SK-N-SH treated with all-trans-retinoic acid at 6 μM for 48 hours (cell line): ENCODE measurements around the gene PAIP2.

Source experiments
- ATAC-seq: fragments of 200-7000 bp; cut with Tn5 transposase; 3 replicates; pipeline ENCODE4 v1.9.1; 2020; ENCODE audit warnings: mild to moderate bottlenecking, moderate library complexity
- ARNTL ChIP-seq: fragments of 450-650 bp; formaldehyde crosslinking; IDR thresholded peaks from 2 replicates; pipeline ENCODE4 v1.5.0; 2020; ENCODE audit warnings: low read depth, mild to moderate bottlenecking, moderate library complexity, borderline replicate concordance
- CSDC2 ChIP-seq: fragments of 250-450 bp; sonication (Bioruptor Pico); IDR thresholded peaks from 2 replicates; pipeline ENCODE4 v1.5.0; 2020; ENCODE audit warnings: mild to moderate bottlenecking, moderate library complexity
- ESRRG ChIP-seq: fragments of 250-450 bp; sonication (Bioruptor Pico); IDR thresholded peaks from 2 replicates; pipeline ENCODE4 v1.6.1; 2021; ENCODE audit warnings: mild to moderate bottlenecking
- GLIS3 ChIP-seq: fragments of 250-450 bp; sonication (Bioruptor Pico); IDR thresholded peaks from 2 replicates; pipeline ENCODE4 v1.5.0; 2020; ENCODE audit warnings: mild to moderate bottlenecking, moderate library complexity
- OSR1 ChIP-seq: fragments of 250-450 bp; sonication (Bioruptor Pico); IDR thresholded peaks from 2 replicates; pipeline ENCODE4 v1.8.0; 2022; ENCODE audit warnings: moderate library complexity, mild to moderate bottlenecking, inconsistent platforms
- POU6F1 ChIP-seq: fragments of 250-450 bp; sonication (Bioruptor Pico); IDR thresholded peaks from 2 replicates; pipeline ENCODE4 v1.8.0; 2021; ENCODE audit warnings: low read depth, mild to moderate bottlenecking, moderate library complexity, borderline replicate concordance
- PPARA ChIP-seq: fragments of 250-450 bp; sonication (Bioruptor Pico); IDR thresholded peaks from 2 replicates; pipeline ENCODE4 v1.5.0; 2020; ENCODE audit warnings: mild to moderate bottlenecking, borderline replicate concordance
- RARB ChIP-seq: fragments of 250-450 bp; sonication (Bioruptor Pico); IDR thresholded peaks from 2 replicates; pipeline ENCODE4 v1.8.0; 2021; ENCODE audit warnings: mild to moderate bottlenecking, moderate library complexity
- SNAI2 ChIP-seq: fragments of 250-450 bp; sonication (Bioruptor Pico); IDR thresholded peaks from 2 replicates; pipeline ENCODE4 v1.5.0; 2020; ENCODE audit warnings: mild to moderate bottlenecking, moderate library complexity
- TOX ChIP-seq: fragments of 250-450 bp; sonication (Bioruptor Pico); IDR thresholded peaks from 2 replicates; pipeline ENCODE4 v1.8.0; 2021; ENCODE audit warnings: mild to moderate bottlenecking, moderate library complexity, borderline replicate concordance
- ZC3H10 ChIP-seq: fragments of 250-450 bp; sonication (Bioruptor Pico); IDR thresholded peaks from 2 replicates; pipeline ENCODE4 v1.5.1; 2021; ENCODE audit warnings: mild to moderate bottlenecking, moderate library complexity
- ZFP3 ChIP-seq: fragments of 250-450 bp; sonication (Bioruptor Pico); IDR thresholded peaks from 2 replicates; pipeline ENCODE4 v1.5.0; 2020; ENCODE audit warnings: mild to moderate bottlenecking, moderate library complexity
- ZFP30 ChIP-seq: fragments of 450-650 bp; formaldehyde crosslinking; IDR thresholded peaks from 2 replicates; pipeline ENCODE4 v1.5.0; 2022; ENCODE audit warnings: mild to moderate bottlenecking, moderate library complexity
- ZNF565 ChIP-seq: fragments of 450-650 bp; formaldehyde crosslinking; conservative IDR thresholded peaks from 2 replicates; pipeline ENCODE4 v1.5.0; 2020; ENCODE audit warnings: low read depth, mild to moderate bottlenecking, moderate library complexity
- ZNF70 ChIP-seq: fragments of 450-650 bp; formaldehyde crosslinking; IDR thresholded peaks from 2 replicates; pipeline ENCODE4 v1.5.0; 2020; ENCODE audit warnings: mild to moderate bottlenecking, moderate library complexity
- ZNF8 ChIP-seq: fragments of 450-650 bp; formaldehyde crosslinking; IDR thresholded peaks from 2 replicates; pipeline ENCODE4 v1.5.0; 2020; ENCODE audit warnings: mild to moderate bottlenecking, moderate library complexity
- TF ChIP-seq, protein P1 (sequence below): fragments of 250-450 bp; sonication (Bioruptor Pico); IDR thresholded peaks from 2 replicates; pipeline ENCODE4 v1.5.1; 2021; ENCODE audit warnings: mild to moderate bottlenecking, moderate library complexity
- TF ChIP-seq, protein P2 (sequence below): fragments of 250-450 bp; sonication (Bioruptor Pico); IDR thresholded peaks from 2 replicates; pipeline ENCODE4 v1.8.0; 2020; ENCODE audit warnings: mild to moderate bottlenecking, moderate library complexity, borderline replicate concordance
- TF ChIP-seq, protein P3 (sequence below): fragments of 250-450 bp; sonication (Bioruptor Pico); IDR thresholded peaks from 2 replicates; pipeline ENCODE4 v1.5.0; 2020; ENCODE audit warnings: mild to moderate bottlenecking, moderate library complexity
- TF ChIP-seq, protein P4 (sequence below): fragments of 250-450 bp; sonication (Bioruptor Pico); IDR thresholded peaks from 2 replicates; pipeline ENCODE4 v1.5.1; 2020; ENCODE audit warnings: low read depth, mild to moderate bottlenecking, moderate library complexity

Gene PAIP2

GRCh38 chr5:139342423-139342723 is 719 bp downstream of the PAIP2 start:
- no peak for ATAC-seq
- TF ChIP-seq ZFP30 (CRISPR knock-in tag) = no peak
- no peak for TF ChIP-seq SNAI2 (CRISPR knock-in tag)
- TF ChIP-seq, protein P1, sequence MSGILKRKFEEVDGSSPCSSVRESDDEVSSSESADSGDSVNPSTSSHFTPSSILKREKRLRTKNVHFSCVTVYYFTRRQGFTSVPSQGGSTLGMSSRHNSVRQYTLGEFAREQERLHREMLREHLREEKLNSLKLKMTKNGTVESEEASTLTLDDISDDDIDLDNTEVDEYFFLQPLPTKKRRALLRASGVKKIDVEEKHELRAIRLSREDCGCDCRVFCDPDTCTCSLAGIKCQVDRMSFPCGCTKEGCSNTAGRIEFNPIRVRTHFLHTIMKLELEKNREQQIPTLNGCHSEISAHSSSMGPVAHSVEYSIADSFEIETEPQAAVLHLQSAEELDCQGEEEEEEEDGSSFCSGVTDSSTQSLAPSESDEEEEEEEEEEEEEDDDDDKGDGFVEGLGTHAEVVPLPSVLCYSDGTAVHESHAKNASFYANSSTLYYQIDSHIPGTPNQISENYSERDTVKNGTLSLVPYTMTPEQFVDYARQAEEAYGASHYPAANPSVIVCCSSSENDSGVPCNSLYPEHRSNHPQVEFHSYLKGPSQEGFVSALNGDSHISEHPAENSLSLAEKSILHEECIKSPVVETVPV = no peak
- TF ChIP-seq, protein P2, sequence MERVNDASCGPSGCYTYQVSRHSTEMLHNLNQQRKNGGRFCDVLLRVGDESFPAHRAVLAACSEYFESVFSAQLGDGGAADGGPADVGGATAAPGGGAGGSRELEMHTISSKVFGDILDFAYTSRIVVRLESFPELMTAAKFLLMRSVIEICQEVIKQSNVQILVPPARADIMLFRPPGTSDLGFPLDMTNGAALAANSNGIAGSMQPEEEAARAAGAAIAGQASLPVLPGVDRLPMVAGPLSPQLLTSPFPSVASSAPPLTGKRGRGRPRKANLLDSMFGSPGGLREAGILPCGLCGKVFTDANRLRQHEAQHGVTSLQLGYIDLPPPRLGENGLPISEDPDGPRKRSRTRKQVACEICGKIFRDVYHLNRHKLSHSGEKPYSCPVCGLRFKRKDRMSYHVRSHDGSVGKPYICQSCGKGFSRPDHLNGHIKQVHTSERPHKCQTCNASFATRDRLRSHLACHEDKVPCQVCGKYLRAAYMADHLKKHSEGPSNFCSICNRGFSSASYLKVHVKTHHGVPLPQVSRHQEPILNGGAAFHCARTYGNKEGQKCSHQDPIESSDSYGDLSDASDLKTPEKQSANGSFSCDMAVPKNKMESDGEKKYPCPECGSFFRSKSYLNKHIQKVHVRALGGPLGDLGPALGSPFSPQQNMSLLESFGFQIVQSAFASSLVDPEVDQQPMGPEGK = no peak
- TF ChIP-seq ZFP3 (CRISPR knock-in tag) = no peak
- TF ChIP-seq ZC3H10 (CRISPR knock-in tag) = no peak
- no peak for TF ChIP-seq OSR1 (CRISPR knock-in tag)
- TF ChIP-seq ZNF565 (CRISPR knock-in tag) = no peak
- TF ChIP-seq CSDC2 (CRISPR knock-in tag) = no peak
- no peak for TF ChIP-seq TOX (CRISPR knock-in tag)
- TF ChIP-seq, protein P3, sequence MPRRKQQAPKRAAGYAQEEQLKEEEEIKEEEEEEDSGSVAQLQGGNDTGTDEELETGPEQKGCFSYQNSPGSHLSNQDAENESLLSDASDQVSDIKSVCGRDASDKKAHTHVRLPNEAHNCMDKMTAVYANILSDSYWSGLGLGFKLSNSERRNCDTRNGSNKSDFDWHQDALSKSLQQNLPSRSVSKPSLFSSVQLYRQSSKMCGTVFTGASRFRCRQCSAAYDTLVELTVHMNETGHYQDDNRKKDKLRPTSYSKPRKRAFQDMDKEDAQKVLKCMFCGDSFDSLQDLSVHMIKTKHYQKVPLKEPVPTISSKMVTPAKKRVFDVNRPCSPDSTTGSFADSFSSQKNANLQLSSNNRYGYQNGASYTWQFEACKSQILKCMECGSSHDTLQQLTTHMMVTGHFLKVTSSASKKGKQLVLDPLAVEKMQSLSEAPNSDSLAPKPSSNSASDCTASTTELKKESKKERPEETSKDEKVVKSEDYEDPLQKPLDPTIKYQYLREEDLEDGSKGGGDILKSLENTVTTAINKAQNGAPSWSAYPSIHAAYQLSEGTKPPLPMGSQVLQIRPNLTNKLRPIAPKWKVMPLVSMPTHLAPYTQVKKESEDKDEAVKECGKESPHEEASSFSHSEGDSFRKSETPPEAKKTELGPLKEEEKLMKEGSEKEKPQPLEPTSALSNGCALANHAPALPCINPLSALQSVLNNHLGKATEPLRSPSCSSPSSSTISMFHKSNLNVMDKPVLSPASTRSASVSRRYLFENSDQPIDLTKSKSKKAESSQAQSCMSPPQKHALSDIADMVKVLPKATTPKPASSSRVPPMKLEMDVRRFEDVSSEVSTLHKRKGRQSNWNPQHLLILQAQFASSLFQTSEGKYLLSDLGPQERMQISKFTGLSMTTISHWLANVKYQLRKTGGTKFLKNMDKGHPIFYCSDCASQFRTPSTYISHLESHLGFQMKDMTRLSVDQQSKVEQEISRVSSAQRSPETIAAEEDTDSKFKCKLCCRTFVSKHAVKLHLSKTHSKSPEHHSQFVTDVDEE (CRISPR knock-in tag) = no peak
- no peak for TF ChIP-seq POU6F1 (CRISPR knock-in tag)
- no peak for TF ChIP-seq ZNF8
- no peak for TF ChIP-seq ESRRG (CRISPR knock-in tag)
- no peak for TF ChIP-seq ZNF70
- TF ChIP-seq RARB (CRISPR knock-in tag) = no peak

DNA sequence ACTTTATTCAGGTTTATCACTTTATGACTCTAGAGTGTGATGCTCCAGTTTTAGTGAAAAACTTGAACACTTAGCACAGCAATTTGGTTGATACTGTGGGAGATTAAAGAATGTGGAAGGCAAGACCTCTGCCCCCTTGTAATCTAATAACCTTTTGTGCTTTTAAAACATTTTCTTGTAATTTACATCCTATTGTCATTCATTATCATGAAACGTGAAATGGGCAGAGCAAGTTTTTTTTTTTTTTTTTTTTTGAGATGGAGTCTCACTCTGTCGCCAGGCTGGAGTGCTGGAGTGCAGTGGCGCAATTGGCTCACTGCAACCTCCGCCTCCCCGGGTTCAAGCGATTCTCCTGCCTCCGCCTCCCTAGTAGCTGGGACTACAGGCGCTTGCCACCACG is 1.8 kb downstream of the PAIP2 start:
- no peak for TF ChIP-seq ARNTL (CRISPR knock-in tag)
- TF ChIP-seq CSDC2 (CRISPR knock-in tag) = no peak
- TF ChIP-seq ZNF565 (CRISPR knock-in tag) = no peak
- TF ChIP-seq, protein P2 = no peak
- no peak for TF ChIP-seq ZNF70
- no peak for TF ChIP-seq GLIS3
- TF ChIP-seq PPARA (CRISPR knock-in tag) = no peak
- TF ChIP-seq, protein P1 = no peak
- TF ChIP-seq, protein P4, sequence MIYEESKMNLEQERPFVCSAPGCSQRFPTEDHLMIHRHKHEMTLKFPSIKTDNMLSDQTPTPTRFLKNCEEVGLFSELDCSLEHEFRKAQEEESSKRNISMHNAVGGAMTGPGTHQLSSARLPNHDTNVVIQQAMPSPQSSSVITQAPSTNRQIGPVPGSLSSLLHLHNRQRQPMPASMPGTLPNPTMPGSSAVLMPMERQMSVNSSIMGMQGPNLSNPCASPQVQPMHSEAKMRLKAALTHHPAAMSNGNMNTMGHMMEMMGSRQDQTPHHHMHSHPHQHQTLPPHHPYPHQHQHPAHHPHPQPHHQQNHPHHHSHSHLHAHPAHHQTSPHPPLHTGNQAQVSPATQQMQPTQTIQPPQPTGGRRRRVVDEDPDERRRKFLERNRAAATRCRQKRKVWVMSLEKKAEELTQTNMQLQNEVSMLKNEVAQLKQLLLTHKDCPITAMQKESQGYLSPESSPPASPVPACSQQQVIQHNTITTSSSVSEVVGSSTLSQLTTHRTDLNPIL (CRISPR knock-in tag) = no peak
- no peak for TF ChIP-seq ZFP30 (CRISPR knock-in tag)
- TF ChIP-seq RARB (CRISPR knock-in tag) = no peak
- TF ChIP-seq TOX (CRISPR knock-in tag) = no peak
- TF ChIP-seq, all 23 proteins: peak for 0
- ATAC-seq = no peak
